Mucosa of gallbladder (tissue), 1 donor: Measurements from ENCODE around the gene ERP27. TPM values are rescaled to one million over a fixed set of nuclear protein-coding genes. Genes with fewer than 3 reads are reported as not detected.

Source experiments
- DNase-seq: peaks from one replicate; pipeline ENCODE4 v3.0.0-alpha.2; 2020; ENCODE audit warnings: low spot score
- total RNA-seq: library from RNA; stranded (reverse); gene quantifications from one replicate; pipeline ENCODE4 v1.2.1, GENCODE V29; 2021
- donor health status: DM: no; HTN: no; CAD: no.

ERP27 gene
- total RNA-seq, 1 donor from 2014 or later = 0.49 TPM

DNA sequence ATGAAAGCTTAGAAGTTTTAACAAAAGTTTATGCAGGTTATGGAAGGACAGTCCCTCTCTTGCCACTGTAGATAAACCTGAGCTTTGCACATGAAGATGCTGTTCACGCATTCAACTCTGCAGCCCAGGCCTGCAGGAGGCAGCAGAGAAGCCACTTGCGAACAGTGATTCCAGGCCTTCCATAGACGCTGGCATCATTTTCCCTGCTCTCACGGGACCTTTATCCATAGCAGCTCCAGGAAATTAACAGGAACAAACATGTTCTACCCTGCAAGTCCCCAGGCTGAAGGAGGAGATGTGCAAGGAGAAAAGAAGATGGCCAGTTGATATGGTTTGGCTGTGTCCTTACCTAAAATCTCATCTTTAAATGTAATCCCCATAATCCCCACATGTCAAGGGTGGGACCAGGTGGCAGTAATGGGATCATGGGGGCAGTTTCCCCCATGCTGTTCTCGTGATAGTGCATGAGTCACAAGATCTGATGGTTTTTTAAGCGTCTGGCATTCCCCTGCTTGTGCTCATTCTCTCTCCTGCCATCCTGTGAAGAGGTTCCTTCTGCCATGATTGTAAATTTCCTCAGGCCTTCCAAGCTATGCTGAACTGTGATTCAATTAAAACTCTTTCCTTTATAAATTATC is 2.0 kb downstream of the ERP27 start:
- DNase-seq = no peak

DNA sequence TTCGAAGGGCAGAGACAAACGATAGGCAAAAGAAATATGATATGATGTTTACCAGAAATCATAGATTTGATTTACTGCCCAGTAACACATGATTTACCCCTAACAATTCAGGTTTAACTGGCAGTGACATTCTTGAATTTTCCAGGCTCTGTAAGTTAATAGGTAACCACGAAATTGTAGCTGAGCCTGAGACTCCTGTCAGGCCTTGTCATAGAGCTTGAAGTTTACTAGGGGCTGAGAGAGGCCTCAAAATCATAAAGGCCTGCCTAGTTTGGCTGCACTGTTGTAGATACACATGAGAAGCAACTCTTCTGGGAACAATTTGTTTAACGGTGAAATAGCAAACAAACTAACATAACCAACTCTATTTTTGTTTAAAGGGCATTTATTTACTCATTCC is 3.3 kb downstream of the ERP27 start:
- DNase-seq = no peak

DNA sequence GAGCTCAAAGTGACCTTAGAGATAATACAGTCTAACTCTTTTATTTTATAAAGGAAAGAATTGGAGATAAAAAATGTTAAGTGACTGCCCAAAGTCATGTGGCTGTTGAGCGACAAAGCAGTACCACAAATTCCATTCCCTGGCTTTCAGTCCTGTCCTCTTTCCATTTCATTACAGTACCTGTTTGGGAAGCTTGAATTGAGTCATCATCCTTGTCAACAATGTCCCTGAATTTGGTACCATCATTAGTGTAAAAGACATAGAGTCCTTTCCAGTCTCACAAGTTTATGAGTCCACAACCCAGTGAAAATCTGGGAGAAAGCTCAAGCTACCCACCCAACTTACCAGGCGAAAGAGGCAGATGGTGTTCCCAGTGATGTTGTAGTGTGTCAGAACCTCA is 3.8 kb downstream of the ERP27 start:
- no peak for DNase-seq

DNA sequence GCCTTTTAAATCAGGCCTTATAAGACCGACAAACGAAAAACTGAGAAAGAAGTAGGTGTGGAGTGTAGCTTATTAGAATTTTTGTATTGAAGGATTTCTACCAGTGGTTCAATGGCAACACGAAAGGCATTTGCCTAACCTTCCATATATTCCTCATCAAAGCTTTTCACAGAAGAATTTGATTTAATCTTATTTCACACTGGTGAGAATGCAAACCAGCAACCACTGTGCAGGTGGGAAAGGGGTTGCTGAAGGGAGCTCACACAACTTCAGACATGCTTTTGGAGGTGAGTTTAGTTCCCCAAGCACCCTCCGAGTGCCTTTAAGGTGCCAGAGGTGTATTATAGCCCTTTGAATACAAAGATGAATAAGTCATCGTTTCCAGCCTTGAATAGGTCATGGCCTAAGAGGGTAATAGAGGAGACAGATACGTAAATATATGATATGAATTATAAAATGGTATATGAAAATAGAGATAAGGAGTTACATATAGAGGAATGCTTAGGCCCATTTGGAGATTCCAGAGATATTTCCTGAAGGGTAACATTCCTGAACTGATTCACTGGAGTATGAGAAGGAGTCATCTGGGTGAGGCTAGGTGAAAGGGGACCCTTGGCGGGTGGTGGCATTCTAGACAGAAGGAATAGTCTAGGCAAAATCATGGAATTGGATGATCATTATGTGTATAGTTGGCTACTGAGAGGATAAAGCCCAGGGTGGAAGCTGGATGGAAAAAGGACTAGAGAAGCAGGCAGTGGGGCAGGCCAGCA is 6.4 kb downstream of the ERP27 start:
- DNase-seq = no peak

DNA sequence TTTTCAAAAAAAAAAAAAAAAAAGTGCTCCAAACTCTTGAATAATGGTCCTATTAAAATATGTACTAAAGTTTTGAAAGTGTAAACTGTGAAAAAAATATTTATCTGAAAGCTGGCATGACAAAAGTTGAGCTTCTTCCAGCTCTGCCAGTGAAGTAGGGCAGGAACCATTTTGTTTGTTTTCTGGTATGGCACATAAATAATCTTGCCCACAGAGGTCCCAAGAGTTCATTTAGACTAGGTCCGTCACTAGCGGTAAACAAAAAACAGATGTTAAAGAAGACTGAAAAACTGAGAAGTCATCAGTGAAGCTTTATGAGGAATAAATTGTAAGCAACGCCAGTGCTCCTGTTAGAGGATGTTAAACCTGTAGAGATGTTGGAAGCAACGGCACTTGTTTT is 7.0 kb downstream of the ERP27 start:
- no peak for DNase-seq

DNA sequence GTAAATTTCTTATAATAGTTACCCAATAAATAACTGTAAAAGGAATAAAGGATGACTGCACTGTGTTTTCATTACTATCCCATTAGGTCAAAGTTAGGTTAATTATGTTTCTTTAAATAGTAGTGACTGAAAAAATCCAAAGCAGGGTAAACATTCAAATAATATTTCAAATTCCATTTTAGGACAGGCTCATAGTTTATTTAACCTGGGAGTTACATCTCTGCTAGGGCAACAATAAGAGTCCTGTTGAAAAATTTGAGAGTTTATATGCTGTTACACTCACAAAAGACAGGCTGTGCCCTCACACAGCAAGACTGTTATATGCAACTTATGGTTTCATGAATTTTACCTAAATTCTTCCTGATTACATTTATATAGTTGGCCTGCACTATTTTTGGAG is 8.0 kb downstream of the ERP27 start:
- no peak for DNase-seq

DNA sequence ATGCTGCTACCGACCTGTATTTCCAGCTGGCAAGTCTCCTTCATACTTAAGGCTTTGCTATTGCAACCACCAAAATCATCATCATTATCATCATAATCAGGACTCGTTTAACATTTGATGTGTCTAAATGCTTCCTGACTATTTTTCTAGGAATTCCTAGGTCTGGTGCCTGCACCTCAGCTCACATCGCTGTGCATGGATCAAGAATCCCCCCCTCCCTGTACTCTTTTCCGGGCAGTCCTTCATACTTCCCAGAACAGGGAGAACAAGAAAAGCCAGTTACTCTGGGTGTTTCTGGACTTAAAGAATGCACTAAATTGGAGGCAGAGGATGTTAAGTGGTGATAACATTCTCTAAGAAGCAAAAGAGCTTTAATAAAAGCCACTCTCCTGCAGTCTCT is 9.4 kb downstream of the ERP27 start:
- DNase-seq = no peak

DNA sequence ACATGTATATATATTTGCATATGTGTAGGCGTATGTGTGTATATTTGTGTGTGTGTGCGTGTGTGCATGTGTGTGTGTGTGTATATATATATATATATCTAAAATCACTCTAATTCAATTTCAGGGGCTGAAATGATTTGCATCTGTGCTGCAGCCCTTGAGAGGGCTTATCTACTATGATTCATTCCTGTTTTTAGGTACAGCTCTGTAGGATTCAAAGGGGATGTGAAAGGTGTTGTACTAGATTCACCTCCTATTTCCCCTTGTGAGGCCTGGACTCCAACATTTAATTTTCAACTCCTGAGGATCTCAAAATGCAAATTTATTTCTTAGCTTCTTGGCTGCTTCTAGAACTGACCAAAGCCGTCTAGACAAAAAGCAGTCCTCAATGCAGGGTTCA is 11.1 kb downstream of the ERP27 start:
- DNase-seq = no peak

DNA sequence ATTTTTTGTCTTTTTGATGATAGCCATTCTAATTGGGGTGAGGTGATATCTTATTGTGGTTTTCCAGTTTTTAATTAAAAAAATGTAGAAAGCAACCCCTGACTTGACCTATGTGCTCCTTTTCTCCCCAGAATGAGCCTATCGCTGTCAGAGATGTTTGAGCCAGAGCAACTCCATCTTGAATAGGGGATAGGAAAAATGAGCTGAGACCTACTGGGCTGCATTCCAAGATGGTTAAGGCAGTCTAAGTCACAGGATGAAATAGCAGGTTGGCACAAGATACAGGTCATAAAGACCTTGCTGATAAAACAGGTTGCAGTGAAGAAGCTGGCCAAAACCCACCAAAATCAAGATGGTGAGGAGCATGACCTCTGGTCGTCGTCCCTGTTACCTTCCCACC is 13.8 kb downstream of the ERP27 start:
- DNase-seq = no peak

DNA sequence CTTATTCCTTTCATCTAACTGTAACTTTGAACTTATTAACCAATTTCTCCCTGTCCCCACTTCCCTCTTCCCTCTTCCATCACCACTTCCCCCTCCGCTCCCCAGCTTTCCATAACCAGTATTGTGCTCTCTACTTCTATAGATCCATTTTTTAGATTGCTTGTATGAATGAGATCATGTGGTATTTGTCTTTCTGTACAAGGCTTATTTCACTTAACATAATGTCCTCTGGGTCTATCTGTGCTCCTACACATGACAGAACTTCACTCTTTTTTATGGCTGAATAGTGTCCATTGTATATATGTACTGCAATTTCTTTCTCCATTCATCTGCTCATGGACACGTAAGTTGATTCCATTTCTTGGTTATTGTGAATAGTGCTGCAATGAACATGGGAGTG is 14.4 kb downstream of the ERP27 start:
- DNase-seq = no peak

DNA sequence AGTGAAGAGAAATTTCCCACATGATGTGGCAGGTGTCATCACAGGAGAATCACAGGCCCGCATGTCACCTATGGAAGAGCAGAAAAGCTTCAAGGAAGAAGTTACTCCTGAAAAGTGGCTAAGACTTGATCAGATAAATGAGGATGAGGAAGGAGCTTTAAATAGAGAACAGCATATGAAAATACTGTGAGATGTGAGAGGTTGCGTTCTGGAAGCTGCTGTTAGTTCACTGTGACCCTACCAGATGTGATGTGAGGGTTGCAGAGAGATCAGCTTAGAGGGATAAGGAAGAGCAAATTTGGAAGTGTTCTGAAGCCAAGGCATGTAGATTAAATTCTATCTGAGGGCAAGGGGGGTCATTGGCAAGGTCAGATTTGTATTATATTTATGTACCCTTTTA is 17.1 kb downstream of the ERP27 start:
- DNase-seq = no peak

DNA sequence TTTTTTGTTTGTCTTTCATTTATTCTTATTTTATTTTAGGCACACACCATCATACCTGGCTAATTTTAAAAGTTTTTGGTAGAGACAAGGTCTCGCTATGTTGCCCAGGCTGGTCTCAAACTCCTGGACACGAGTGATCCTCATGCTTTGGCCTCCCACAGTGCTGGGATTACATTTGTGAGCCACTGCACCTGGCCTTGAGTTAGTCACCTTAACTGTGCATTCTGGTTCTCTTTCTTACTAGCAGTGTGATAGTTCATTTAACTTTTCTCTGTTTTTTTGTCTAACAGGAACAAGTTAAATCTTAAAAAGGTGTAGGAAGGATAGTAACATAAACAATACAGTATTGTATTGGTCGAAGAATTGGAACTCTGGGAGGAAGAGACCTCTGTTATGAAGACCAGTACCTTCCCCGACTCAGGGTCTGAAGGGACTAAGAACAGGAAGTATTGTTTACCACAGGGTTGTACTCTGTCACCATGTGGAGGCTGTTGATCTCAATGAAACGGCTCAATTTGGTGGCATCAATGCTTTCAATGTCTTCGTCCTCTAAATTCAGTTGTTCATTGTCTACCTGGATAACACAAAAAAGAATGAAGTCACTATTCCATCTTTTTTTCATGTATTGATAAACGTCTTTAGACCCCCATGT is 17.7 kb downstream of the ERP27 start:
- DNase-seq = no peak

DNA sequence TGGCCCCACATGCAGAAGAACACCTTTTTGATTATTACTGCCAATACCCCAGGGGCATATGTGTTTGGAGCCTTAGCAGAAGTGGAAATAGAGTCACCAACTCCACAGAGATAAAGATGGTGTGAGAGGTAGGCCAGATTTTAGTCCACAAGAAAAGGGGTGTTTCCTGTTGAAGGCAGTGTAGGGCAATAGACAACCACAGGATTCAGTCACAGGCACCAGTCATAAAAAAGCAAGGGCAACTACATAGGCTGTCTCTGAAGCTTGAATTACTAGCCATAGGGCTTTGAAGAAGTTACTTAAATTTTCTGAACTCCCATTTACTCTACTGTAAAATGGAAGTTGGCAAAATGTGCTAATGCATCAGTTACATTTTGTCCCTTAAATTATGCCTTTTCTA is 18.9 kb downstream of the ERP27 start:
- no peak for DNase-seq

DNA sequence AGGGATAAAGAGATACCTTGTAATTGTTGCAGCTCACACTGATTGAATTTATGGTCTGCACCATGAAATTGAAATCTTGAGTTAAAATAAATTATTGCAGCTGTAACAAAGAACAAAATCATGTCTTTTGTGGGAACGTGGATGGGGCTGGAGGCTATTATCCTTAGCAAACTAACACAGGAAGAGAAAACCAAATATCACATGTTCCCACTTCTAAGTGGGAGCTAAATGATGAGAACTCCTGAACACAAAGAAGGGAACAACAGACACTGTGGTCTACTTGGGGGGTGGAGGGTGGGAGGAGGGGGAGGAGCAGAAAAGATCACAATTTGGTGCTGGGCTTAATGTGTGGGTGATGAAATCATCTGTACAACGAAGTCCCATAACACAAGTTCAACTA is 22.6 kb downstream of the ERP27 start:
- DNase-seq = no peak

DNA sequence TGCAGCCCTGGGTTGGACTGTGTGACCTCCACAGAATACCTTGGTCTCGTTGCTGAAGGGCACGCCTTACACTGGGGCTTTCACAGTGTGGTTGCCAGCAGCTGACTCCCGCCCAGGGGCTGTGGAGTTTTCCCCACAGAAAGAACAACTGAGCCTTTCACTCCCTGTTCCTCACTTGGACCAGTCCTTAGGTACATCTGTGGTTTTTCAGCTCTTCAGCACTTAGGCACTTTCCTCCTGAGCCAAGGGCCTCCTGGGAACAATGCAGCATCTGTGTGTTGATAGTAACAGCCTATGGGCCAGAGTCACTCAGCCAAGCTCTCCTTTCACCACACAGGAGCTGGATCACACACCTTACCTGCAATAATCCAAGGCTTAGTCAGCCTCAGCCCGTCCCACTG is 25.0 kb downstream of the ERP27 start:
- no peak for DNase-seq

DNA sequence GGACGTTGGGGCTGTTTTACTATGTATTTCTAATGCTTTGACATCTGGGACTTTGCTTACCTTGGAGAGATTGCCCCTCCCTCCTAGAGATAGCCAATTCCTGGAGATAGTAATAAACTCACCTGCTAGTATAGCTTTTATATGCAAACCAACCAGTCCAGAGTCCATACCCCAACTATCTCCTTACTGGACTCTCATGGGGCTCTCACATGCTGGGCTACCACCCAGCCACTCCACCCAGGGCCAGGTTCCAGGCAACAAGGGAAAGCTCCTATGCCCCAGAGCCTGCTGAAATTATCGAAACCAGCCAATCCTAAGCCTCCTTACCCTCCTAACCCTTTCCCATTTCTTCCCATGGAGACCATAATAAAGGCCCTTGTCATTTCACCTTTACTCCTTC is 27.2 kb downstream of the ERP27 start:
- DNase-seq = no peak

DNA sequence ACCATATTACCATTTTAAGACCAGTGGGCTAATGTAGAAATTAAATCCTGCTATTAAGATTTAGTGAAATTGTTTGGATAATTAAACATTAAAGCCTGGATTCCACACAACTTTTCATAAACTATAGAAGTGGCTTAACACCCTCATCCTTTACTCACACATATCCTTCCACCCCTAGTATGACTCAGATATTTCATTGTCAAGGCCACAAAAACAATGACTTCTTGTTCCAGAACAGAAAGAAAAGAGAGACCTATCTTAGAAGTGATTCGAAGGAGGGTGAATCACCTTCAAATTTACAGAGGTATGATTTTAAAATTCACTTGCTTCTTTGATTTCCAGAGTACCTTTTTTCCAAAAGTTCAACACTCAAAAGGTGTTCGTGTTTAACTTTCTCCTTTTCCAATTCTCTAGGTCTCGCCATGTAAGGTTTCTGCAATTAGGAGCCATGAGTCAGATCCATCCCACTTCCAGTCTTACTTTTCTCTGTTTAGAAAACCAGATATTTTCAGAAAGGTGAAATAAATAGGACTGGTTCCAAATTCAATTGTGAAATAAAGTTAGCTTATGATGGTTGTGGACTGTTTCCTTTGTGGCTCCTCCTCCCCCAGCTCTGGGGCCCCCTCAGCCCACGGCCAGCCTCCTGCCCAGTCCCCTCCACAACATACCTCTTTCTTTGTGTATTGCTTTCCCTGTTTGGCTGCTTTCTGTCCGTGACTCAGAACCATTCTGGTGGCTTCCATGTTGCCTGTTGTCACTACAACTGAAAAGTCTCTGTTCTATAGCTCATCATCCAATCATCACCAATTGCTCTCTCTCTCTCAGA is 28.0 kb downstream of the ERP27 start:
- no peak for DNase-seq

DNA sequence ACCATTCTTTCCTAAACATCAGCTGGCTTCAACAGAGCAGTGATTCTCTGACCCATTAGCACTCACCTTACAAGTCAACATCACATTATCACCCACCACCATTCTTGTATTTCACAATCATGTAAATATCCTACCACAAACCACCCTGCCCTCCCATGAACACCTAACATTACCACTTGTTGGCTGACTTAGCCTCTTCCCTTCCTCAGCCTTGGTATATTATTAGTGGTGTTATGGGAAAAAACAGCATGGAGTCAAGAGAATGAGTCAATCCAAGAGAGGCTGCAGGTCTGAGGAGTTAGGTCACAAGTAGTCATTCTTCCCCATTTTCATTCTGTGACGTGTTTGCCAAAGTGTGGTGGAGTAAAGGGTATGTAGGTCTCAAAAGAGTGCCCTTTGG is 30.4 kb downstream of the ERP27 start:
- no peak for DNase-seq

DNA sequence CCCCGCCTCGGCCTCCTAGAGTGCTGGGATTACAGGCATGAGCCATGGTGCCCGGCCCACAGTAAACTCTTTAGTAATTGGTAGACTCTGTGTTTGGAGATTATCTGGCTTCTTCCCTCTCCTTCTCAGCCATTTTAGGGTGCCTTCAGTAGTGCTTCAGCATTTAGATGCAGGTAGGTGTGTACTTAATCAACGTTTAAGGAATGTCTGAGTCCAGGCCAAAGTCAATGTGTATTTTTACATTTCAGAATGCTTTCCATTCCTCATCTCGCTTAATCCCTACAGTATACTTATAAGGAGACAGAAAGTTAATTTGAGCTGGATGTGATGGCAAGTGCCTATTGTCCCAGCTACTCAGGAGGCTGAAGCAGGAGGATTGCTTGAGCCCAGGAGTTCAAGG is 32.2 kb downstream of the ERP27 start:
- no peak for DNase-seq

DNA sequence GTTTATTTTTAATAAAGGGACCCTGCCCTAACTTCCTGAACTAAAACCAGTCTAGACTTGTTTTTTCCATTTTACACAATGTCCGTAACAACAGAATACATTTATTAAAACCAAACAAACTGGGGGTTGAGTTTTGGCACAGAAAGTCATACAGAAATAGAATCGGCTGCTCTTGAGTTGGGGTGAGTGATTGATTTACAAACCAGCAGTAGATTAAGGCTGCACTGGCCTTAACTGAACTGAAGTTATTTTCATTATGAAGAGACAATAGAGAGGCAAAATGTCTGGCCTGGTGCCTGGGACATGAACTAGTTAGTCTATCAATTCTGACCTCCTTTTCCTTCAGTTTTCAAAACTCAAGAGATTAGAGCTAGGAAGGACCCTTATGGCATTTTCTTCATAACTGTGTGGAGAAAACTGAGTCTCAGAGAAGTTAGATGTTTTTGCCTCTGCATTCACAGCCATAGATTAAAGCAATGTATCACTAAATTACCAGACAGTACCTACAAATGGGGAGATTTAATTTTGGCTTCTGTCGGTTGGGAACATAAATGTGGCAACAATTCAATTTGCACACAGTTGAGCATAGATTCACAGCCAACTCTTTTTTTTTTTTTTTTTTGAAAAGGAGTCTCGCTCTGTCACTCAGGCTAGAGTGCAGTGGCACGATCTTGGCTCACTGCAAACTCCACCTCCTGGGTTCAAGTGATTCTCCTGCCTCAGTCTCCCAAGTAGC is 32.9 kb downstream of the ERP27 start:
- no peak for DNase-seq

DNA sequence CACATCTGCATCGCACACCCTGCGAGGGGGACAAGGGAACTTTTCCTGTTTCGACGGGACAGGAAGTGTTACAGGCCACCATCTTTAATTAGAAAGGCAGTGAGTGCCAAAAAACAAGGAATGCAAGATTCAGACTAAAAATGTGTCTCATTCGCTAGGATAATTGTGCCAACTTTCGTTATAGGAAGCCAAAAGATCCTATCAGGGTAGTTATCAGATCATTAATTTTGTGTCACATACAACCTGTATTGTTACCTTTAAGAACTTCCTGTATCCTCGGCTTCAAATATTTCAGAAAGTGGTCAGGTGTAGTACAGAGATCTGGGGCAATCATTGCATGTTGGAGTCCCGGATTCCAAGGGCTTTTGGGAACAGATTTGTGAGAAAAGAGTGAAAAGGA is 33.5 kb downstream of the ERP27 start:
- no peak for DNase-seq
